Heart left ventricle (tissue), 13 donors: Measurements from ENCODE around the gene PRKCH.

Experiments used
- POLR2A ChIP-seq, 2 donors: fragments of 450-650 bp; IDR thresholded peaks; one replicate each; pipeline ENCODE4 v1.6.1; 2017; ENCODE audit warnings: antibody characterized with exemption in 2 of 2, mild to moderate bottlenecking in 2 of 2, moderate library complexity in 2 of 2
- TF ChIP-seq, protein P1 (sequence below), 12 donors: fragments of 200-600 bp; sonication (generic) in 4 of 12; IDR thresholded peaks; one replicate each; pipeline versions ENCODE4 v1.5.0 to v1.8.0; 2018 to 2022; ENCODE audit warnings: antibody characterized with exemption in 12 of 12, mild to moderate bottlenecking in 5 of 12
- donor health status: ischemic (EF 13 %, LVEDD 7.1; RV severe dilation, severe dysfunction).
- donor health status: DM: no; HTN: yes; CAD: no.
- donor health status: DM: no; HTN: no; CAD: no.
- donor health status: ischemic (EF 25% LVEDD 6.9; RV normal size, moderate dysfunction).
- donor health status: ischemic (EF 25% LVEDD 5.7; RV mildly dilated, moderate dysfunction).
- donor health status: ischemic (EF 35%, LVEDD 5.7; RV mildly dilated, moderate dysfunction).
- donor health status: nonischemic (EF 11% LVEDD 7.7; RV severe dilation, severe dysfunction).
- donor health status: DM: yes; HTN: yes; CAD: no.
- donor health status: PGD.
- donor health status: ischemic (EF 29% LVEDD 5.4; RV normal size, mild dysfunction).
- donor health status: nonischemic (EF 23%, LVEDD 6.1; RV moderate dilation, normal function).

DNA sequence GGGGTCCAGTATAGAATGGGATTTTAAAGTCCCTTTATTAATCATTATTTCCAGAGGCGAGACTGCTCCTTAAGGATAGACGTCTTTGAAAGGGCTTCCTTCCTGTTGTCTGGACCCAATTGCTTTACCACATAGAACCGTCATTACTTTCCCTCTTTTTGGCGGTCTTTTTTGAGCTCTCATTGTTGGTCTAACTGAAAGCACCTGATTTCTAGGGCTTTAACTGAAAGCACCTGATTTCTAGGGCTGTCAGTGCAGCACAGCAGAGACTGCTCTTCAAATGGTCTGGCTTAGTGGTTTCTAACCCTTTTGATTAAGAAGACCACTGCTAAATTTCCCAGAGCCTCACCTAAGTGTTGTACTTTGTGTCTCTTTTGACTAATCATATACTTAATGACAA is 95.8 kb downstream of the PRKCH start:
- TF ChIP-seq, protein P1, sequence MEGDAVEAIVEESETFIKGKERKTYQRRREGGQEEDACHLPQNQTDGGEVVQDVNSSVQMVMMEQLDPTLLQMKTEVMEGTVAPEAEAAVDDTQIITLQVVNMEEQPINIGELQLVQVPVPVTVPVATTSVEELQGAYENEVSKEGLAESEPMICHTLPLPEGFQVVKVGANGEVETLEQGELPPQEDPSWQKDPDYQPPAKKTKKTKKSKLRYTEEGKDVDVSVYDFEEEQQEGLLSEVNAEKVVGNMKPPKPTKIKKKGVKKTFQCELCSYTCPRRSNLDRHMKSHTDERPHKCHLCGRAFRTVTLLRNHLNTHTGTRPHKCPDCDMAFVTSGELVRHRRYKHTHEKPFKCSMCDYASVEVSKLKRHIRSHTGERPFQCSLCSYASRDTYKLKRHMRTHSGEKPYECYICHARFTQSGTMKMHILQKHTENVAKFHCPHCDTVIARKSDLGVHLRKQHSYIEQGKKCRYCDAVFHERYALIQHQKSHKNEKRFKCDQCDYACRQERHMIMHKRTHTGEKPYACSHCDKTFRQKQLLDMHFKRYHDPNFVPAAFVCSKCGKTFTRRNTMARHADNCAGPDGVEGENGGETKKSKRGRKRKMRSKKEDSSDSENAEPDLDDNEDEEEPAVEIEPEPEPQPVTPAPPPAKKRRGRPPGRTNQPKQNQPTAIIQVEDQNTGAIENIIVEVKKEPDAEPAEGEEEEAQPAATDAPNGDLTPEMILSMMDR (IDR thresholded peaks at IDR 0.05): no peak
- TF ChIP-seq POLR2A (IDR thresholded peaks at IDR 0.05): no peak
